Measurements from ENCODE around the gene ATP2B1. TPM values are rescaled to one million over a fixed set of nuclear protein-coding genes. Genes with fewer than 3 reads are reported as not detected.

ATP2B1 gene
- total RNA-seq, 2 donors from 2014 or later = 17.1 to 17.9 TPM

- intact Hi-C loops (cut with DNase I) = no loop called here
- DNase-seq = no peak
- peak in 1 of 2 donors; percentile 19 for ATAC-seq
Observed at GRCh38 chr12:89721291-89721987, 12.8 kb upstream of the ATP2B1 start.

- ATAC-seq (no peak), DNase-seq (no peak)
- intact Hi-C loops (cut with DNase I) = loop anchor here in 1 of 2 donors (10.0 kb wide), 1 partner anchor 173 kb away; no protein-coding TSS in a partner anchor
Observed at GRCh38 chr12:89717759-89718523, 9.3 kb upstream of the ATP2B1 start.

GRCh38 chr12:89712706-89713105 is 4.1 kb upstream of the ATP2B1 start:
- DNase-seq (no peak), ATAC-seq (no peak)
- intact Hi-C loops (cut with DNase I) = loop anchor here in 1 of 2 donors (10.0 kb wide), 1 partner anchor 168 kb away; no protein-coding TSS in a partner anchor

- intact Hi-C loops (cut with DNase I) = loop anchor here in 1 of 2 donors (10.0 kb wide), 1 partner anchor 166 kb away; no protein-coding TSS in a partner anchor
- DNase-seq = no peak
- no peak for ATAC-seq
Observed at GRCh38 chr12:89710873-89711750, 2.5 kb upstream of the ATP2B1 start.

GRCh38 chr12:89709995-89710872 is 1.6 kb upstream of the ATP2B1 start:
- DNase-seq (peak; percentile 73), ATAC-seq (peak in 1 of 2 donors; percentile 9)
- intact Hi-C loops (cut with DNase I) = loop anchor here in 1 of 2 donors (10.0 kb wide), 1 partner anchor 165 kb away; no protein-coding TSS in a partner anchor

- DNase-seq = peak; percentile 99
- ATAC-seq = peak; percentile 89 to 93
- intact Hi-C loops (cut with DNase I) = no loop called here
Observed at GRCh38 chr12:89709157-89709994, 738 bp upstream of the ATP2B1 start.

GRCh38 chr12:89707703-89708564 is 704 bp downstream of the ATP2B1 start:
- intact Hi-C loops (cut with DNase I) = no loop called here
- DNase-seq (peak; percentile 47), ATAC-seq (peak in 1 of 2 donors; percentile 0)

GRCh38 chr12:89706986-89707702 is 1.5 kb downstream of the ATP2B1 start:
- DNase-seq (peak; percentile 24), ATAC-seq (no peak)
- intact Hi-C loops (cut with DNase I) = no loop called here

- no peak for ATAC-seq
- intact Hi-C loops (cut with DNase I) = no loop called here
- DNase-seq = no peak
Observed at GRCh38 chr12:89706551-89706950, 2.1 kb downstream of the ATP2B1 start.

GRCh38 chr12:89704457-89704856 is 4.2 kb downstream of the ATP2B1 start:
- ATAC-seq (no peak), DNase-seq (no peak)
- intact Hi-C loops (cut with DNase I) = no loop called here

GRCh38 chr12:89703768-89704167 is 4.9 kb downstream of the ATP2B1 start:
- intact Hi-C loops (cut with DNase I) = no loop called here
- DNase-seq (no peak), ATAC-seq (no peak)

- ATAC-seq = no peak
- no peak for DNase-seq
- intact Hi-C loops (cut with DNase I) = no loop called here
Observed at GRCh38 chr12:89702503-89702902, 6.1 kb downstream of the ATP2B1 start.

GRCh38 chr12:89701606-89702206 is 6.9 kb downstream of the ATP2B1 start:
- no peak for ATAC-seq
- intact Hi-C loops (cut with DNase I) = no loop called here
- DNase-seq = no peak

- DNase-seq (no peak), ATAC-seq (no peak)
- intact Hi-C loops (cut with DNase I) = no loop called here
Observed at GRCh38 chr12:89700191-89700810, 8.3 kb downstream of the ATP2B1 start.

GRCh38 chr12:89698607-89699006 is 10.0 kb downstream of the ATP2B1 start:
- ATAC-seq (no peak), DNase-seq (no peak)
- intact Hi-C loops (cut with DNase I) = no loop called here

Data from left cardiac atrium (tissue), 4 donors.